ENCODE measurements around the gene NFATC4. TPM values are rescaled to one million over a fixed set of nuclear protein-coding genes. Genes with fewer than 3 reads are reported as not detected.
"Not testable (repeated sequence)": the region's sequence is repeated elsewhere in the genome, so short reads cannot be mapped to it uniquely, and the experiment has no call there.

Gene NFATC4
- total RNA-seq, 2 experiments from 2014 or later: 0.54 to 1.1 TPM

GRCh38 chr14:24353559-24354481 lies 14.2 kb upstream of the NFATC4 start:
- no peak overlapping the region for H3K4me3 Mint-ChIP-seq
- H3K27me3 Mint-ChIP-seq: peaks cover 36% of the 10 kb centered on the region
- no peak for DNase-seq
- no peaks in the 10 kb centered on the region for H3K36me3 Mint-ChIP-seq
- no peaks in the 10 kb centered on the region for H3K9me3 Mint-ChIP-seq
- no peak overlapping the region for H3K27ac Mint-ChIP-seq
- no peaks in the 10 kb centered on the region for H3K4me1 Mint-ChIP-seq

- not testable (repeated sequence) for H3K9me3 Mint-ChIP-seq, H3K4me3 Mint-ChIP-seq, H3K4me1 Mint-ChIP-seq, H3K27ac Mint-ChIP-seq, H3K36me3 Mint-ChIP-seq, DNase-seq
- peaks cover 32% of the 10 kb centered on the region for H3K27me3 Mint-ChIP-seq
Observed at GRCh38 chr14:24354482-24354825, 13.5 kb upstream of the NFATC4 start.

GRCh38 chr14:24355009-24355408 lies 13.0 kb upstream of the NFATC4 start:
- Mint-ChIP-seq H3K9me3 (no peaks in the 10 kb centered on the region), H3K36me3 (no peaks in the 10 kb centered on the region), H3K27me3 (peaks cover 27% of the 10 kb centered on the region), H3K4me3 (no peak overlapping the region), H3K27ac (no peak overlapping the region), H3K4me1 (no peaks in the 10 kb centered on the region)
- DNase-seq: no peak

- Mint-ChIP-seq H3K27ac (no peak overlapping the region), H3K4me1 (no peaks in the 10 kb centered on the region), H3K27me3 (peaks cover 17% of the 10 kb centered on the region), H3K9me3 (no peaks in the 10 kb centered on the region), H3K4me3 (no peak overlapping the region), H3K36me3 (no peaks in the 10 kb centered on the region)
- no peak for DNase-seq
Observed at GRCh38 chr14:24356208-24356607, 11.8 kb upstream of the NFATC4 start.

GRCh38 chr14:24360281-24360680 lies 7.7 kb upstream of the NFATC4 start:
- Mint-ChIP-seq H3K4me3 (no peak overlapping the region), H3K27me3 (peaks cover 26% of the 10 kb centered on the region), H3K4me1 (peaks cover 4% of the 10 kb centered on the region), H3K36me3 (no peaks in the 10 kb centered on the region), H3K27ac (no peak overlapping the region), H3K9me3 (no peaks in the 10 kb centered on the region)
- no peak for DNase-seq

GRCh38 chr14:24361326-24361725 lies 6.7 kb upstream of the NFATC4 start:
- H3K27ac Mint-ChIP-seq: no peak overlapping the region
- peaks cover 36% of the 10 kb centered on the region for H3K27me3 Mint-ChIP-seq
- no peaks in the 10 kb centered on the region for H3K9me3 Mint-ChIP-seq
- peaks cover 13% of the 10 kb centered on the region for H3K4me1 Mint-ChIP-seq
- no peak for DNase-seq
- no peaks in the 10 kb centered on the region for H3K36me3 Mint-ChIP-seq
- H3K4me3 Mint-ChIP-seq: no peak overlapping the region

GRCh38 chr14:24362241-24362960 lies 5.6 kb upstream of the NFATC4 start:
- Mint-ChIP-seq H3K9me3 (no peaks in the 10 kb centered on the region), H3K4me3 (no peak overlapping the region), H3K27me3 (peaks cover 44% of the 10 kb centered on the region), H3K36me3 (no peaks in the 10 kb centered on the region), H3K4me1 (peaks cover 19% of the 10 kb centered on the region), H3K27ac (no peak overlapping the region)
- no peak for DNase-seq

GRCh38 chr14:24363401-24363800 lies 4.6 kb upstream of the NFATC4 start:
- Mint-ChIP-seq H3K4me3 (no peak overlapping the region), H3K4me1 (peaks cover 24% of the 10 kb centered on the region), H3K36me3 (no peaks in the 10 kb centered on the region), H3K9me3 (no peaks in the 10 kb centered on the region), H3K27me3 (peaks cover 54% of the 10 kb centered on the region), H3K27ac (no peak overlapping the region)
- no peak for DNase-seq

- no peak for DNase-seq
- Mint-ChIP-seq H3K4me3 (no peak overlapping the region), H3K27me3 (peaks cover 61% of the 10 kb centered on the region), H3K36me3 (no peaks in the 10 kb centered on the region), H3K9me3 (no peaks in the 10 kb centered on the region), H3K27ac (no peak overlapping the region), H3K4me1 (peaks cover 27% of the 10 kb centered on the region)
Observed at GRCh38 chr14:24364841-24365240, 3.1 kb upstream of the NFATC4 start.

GRCh38 chr14:24365600-24366412 lies 2.2 kb upstream of the NFATC4 start:
- peak; percentile 78 for DNase-seq
- peaks cover 27% of the 10 kb centered on the region for H3K4me1 Mint-ChIP-seq
- peaks cover 61% of the 10 kb centered on the region for H3K27me3 Mint-ChIP-seq
- no peaks in the 10 kb centered on the region for H3K9me3 Mint-ChIP-seq
- no peaks in the 10 kb centered on the region for H3K36me3 Mint-ChIP-seq
- H3K4me3 Mint-ChIP-seq: peak overlapping the region; percentile 67
- peak overlapping the region; percentile 0 for H3K27ac Mint-ChIP-seq

GRCh38 chr14:24366413-24366720 lies 1.6 kb upstream of the NFATC4 start:
- Mint-ChIP-seq H3K36me3 (no peaks in the 10 kb centered on the region), H3K4me1 (peaks cover 27% of the 10 kb centered on the region), H3K27me3 (peaks cover 59% of the 10 kb centered on the region), H3K9me3 (no peaks in the 10 kb centered on the region), H3K27ac (no peak overlapping the region), H3K4me3 (peak overlapping the region; percentile 25)
- no peak for DNase-seq

GRCh38 chr14:24366721-24367513 lies 1.1 kb upstream of the NFATC4 start:
- no peaks in the 10 kb centered on the region for H3K9me3 Mint-ChIP-seq
- no peak overlapping the region for H3K27ac Mint-ChIP-seq
- H3K36me3 Mint-ChIP-seq: no peaks in the 10 kb centered on the region
- peaks cover 54% of the 10 kb centered on the region for H3K27me3 Mint-ChIP-seq
- H3K4me3 Mint-ChIP-seq: peak overlapping the region; percentile 52
- H3K4me1 Mint-ChIP-seq: peaks cover 27% of the 10 kb centered on the region
- DNase-seq: peak; percentile 43

GRCh38 chr14:24368212-24368561 lies 203 bp downstream of the NFATC4 start:
- Mint-ChIP-seq H3K27ac (no peak overlapping the region), H3K9me3 (no peaks in the 10 kb centered on the region), H3K4me1 (peaks cover 27% of the 10 kb centered on the region), H3K27me3 (peaks cover 46% of the 10 kb centered on the region), H3K36me3 (no peaks in the 10 kb centered on the region), H3K4me3 (peak overlapping the region; percentile 53)
- DNase-seq: no peak

GRCh38 chr14:24368562-24369252 lies 723 bp downstream of the NFATC4 start:
- no peak overlapping the region for H3K27ac Mint-ChIP-seq
- H3K9me3 Mint-ChIP-seq: no peaks in the 10 kb centered on the region
- peak overlapping the region; percentile 53 for H3K4me3 Mint-ChIP-seq
- H3K4me1 Mint-ChIP-seq: peaks cover 27% of the 10 kb centered on the region
- H3K36me3 Mint-ChIP-seq: no peaks in the 10 kb centered on the region
- H3K27me3 Mint-ChIP-seq: peaks cover 41% of the 10 kb centered on the region
- peak; percentile 56 for DNase-seq
